Fibroblast of lung (primary cell): ENCODE measurements around the gene C1QTNF3.

Source experiments
- CTCF ChIP-seq, 2 donors: IDR thresholded peaks in 1 of 2; conservative IDR thresholded peaks in 1 of 2; 1 replicate in 1 of 2; 2 replicates in 1 of 2; pipeline ENCODE4 v1.5.1; 2011 to 2012; ENCODE audit warnings: low read length in 2 of 2, control low read depth in 1 of 2, inconsistent platforms in 1 of 2, low read depth in 1 of 2, mild to moderate bottlenecking in 1 of 2
- EZH2 ChIP-seq: IDR thresholded peaks from 2 replicates; pipeline ENCODE4 v1.5.1; 2012; ENCODE audit warnings: low read length, control low read depth, mild to moderate bottlenecking; ENCODE audit errors: missing control alignments

- TF ChIP-seq CTCF (conservative IDR thresholded peaks at IDR 0.05 in 1 of 2, IDR thresholded peaks at IDR 0.05 in 1 of 2; ENCODE audit: low read depth in 1 of 2, low read length in 2 of 2) (no peak), EZH2 (no peak)
Measured at GRCh38 chr5:34047774-34048572, 5.0 kb upstream of the C1QTNF3 start.
